ENCODE results near the gene TCF21. TPM values are rescaled to one million over a fixed set of nuclear protein-coding genes. Genes with fewer than 3 reads are reported as not detected.

Gene TCF21
- polyA plus RNA-seq, 1 donor: 11.5 TPM

- no peak overlapping the region for H3K4me3 ChIP-seq (ENCODE audit: low read length)
- DNase-seq: peak in 1 of 2 donors; percentile 81
- 0% methylated on average over 1 of the region's 5 CpGs for WGBS (ENCODE audit: insufficient coverage, low lambda C conversion rate)
These were observed 6.0 kb downstream of the TCF21 start for GRCh38 chr6:133894795-133895358.

GRCh38 chr6:133895573-133896343, 6.8 kb downstream of the TCF21 start:
- WGBS (ENCODE audit: insufficient coverage, low lambda C conversion rate): no CpG with 5 or more reads among the region's 45 CpGs

More at GRCh38 chr6:133894795-133895358, 6.0 kb downstream of the TCF21 start:
- Histone ChIP-seq H3K9me3 (ENCODE audit: control insufficient read depth, low read depth, low read length) (peaks cover 6% of the 10 kb centered on the region), H3K27me3 (ENCODE audit: control insufficient read depth, insufficient read depth, low read length) (peaks cover 54% of the 10 kb centered on the region), H3K4me1 (ENCODE audit: control insufficient read depth, insufficient read depth, low read length) (peaks cover 50% of the 10 kb centered on the region), H3K27ac (ENCODE audit: low read length) (peak overlapping the region; percentile 55), H3K36me3 (ENCODE audit: control insufficient read depth, insufficient read depth, low read length) (peaks cover 5% of the 10 kb centered on the region)

DNA sequence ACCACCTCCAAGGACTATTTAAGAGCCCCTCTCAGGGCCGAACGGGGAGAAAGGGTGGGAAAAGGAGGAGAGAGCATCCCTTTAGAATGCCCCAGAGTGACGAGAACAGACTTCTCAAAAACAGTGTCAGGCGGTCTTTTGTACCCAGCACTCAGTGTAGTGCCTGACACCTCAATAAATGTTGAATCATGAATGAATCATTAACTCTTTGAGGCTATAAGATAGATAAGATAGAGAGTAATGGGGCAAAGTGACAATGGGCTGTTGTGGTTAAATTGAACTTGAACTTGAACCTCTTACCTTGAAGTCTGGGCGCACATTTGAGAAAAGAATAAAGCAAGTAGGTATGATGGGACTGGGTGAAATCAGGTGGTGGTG, 7.4 kb downstream of the TCF21 start:
- peak in 1 of 2 donors; percentile 81 for DNase-seq
- no CpG with 5 or more reads among the region's 5 CpGs for WGBS (ENCODE audit: insufficient coverage, low lambda C conversion rate)
- H3K27me3 ChIP-seq (ENCODE audit: control insufficient read depth, insufficient read depth, low read length): peaks cover 41% of the 10 kb centered on the region
- H3K4me3 ChIP-seq (ENCODE audit: low read length): peak overlapping the region; percentile 45
- H3K36me3 ChIP-seq (ENCODE audit: control insufficient read depth, insufficient read depth, low read length): peaks cover 5% of the 10 kb centered on the region
- H3K4me1 ChIP-seq (ENCODE audit: control insufficient read depth, insufficient read depth, low read length): peaks cover 42% of the 10 kb centered on the region
- H3K9me3 ChIP-seq (ENCODE audit: control insufficient read depth, low read depth, low read length): peaks cover 6% of the 10 kb centered on the region
- peak overlapping the region; percentile 34 for H3K27ac ChIP-seq (ENCODE audit: low read length)

More at GRCh38 chr6:133895573-133896343, 6.8 kb downstream of the TCF21 start:
- H3K27ac ChIP-seq (ENCODE audit: low read length): peak overlapping the region; percentile 34
- peaks cover 47% of the 10 kb centered on the region for H3K27me3 ChIP-seq (ENCODE audit: control insufficient read depth, insufficient read depth, low read length)
- peaks cover 5% of the 10 kb centered on the region for H3K36me3 ChIP-seq (ENCODE audit: control insufficient read depth, insufficient read depth, low read length)
- H3K9me3 ChIP-seq (ENCODE audit: control insufficient read depth, low read depth, low read length): peaks cover 6% of the 10 kb centered on the region
- H3K4me1 ChIP-seq (ENCODE audit: control insufficient read depth, insufficient read depth, low read length): peaks cover 47% of the 10 kb centered on the region
- peak in 1 of 2 donors; percentile 60 for DNase-seq
- H3K4me3 ChIP-seq (ENCODE audit: low read length): peak overlapping the region; percentile 45

DNA sequence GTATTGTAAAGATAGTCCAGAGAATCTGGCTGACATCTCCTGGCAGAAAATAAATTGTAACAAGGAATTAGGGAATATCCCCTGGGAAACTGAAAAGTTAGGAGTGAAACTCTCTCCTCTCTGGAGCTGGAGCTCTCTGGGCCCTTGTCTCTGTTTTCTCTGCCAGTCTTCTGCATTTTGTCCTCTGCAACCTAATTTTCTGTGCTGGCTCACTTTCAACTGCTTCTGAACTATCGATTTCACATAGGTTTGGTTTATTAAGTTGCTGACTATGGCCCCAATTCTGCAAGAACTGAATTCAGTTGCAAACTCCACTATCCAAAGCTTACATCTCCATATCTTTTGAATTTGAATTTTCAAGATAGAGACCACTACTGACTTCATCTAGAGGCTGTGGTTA, 9.3 kb downstream of the TCF21 start:
- peaks cover 38% of the 10 kb centered on the region for H3K4me1 ChIP-seq (ENCODE audit: control insufficient read depth, insufficient read depth, low read length)
- no peak overlapping the region for H3K4me3 ChIP-seq (ENCODE audit: low read length)
- peaks cover 5% of the 10 kb centered on the region for H3K36me3 ChIP-seq (ENCODE audit: control insufficient read depth, insufficient read depth, low read length)
- H3K27me3 ChIP-seq (ENCODE audit: control insufficient read depth, insufficient read depth, low read length): peaks cover 25% of the 10 kb centered on the region
- WGBS (ENCODE audit: insufficient coverage, low lambda C conversion rate): 60% methylated on average over 1 of the region's 1 CpG
- no peak for DNase-seq
- H3K27ac ChIP-seq (ENCODE audit: low read length): no peak overlapping the region
- no peaks in the 10 kb centered on the region for H3K9me3 ChIP-seq (ENCODE audit: control insufficient read depth, low read depth, low read length)

DNA sequence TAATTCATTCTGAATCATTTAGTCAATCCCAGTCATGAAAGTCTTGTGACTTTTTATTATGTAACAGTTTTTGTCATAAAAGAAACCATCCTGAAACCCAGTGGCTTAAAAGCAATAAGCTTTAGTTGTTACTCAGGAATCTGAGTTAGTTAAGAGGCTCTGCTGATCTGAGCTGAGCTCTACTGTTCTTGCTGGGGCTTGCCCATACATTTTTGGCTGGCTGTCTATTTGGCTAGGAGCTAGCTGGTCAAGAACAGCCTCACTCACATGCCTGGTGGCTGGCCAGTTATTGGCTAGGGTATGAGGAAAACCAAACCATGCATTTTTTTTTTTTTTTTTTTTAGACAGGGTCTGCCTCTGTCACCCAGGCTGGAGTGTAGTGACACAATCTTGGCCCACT, 10.6 kb downstream of the TCF21 start:
- peaks cover 30% of the 10 kb centered on the region for H3K4me1 ChIP-seq (ENCODE audit: control insufficient read depth, insufficient read depth, low read length)
- H3K27me3 ChIP-seq (ENCODE audit: control insufficient read depth, insufficient read depth, low read length): peaks cover 12% of the 10 kb centered on the region
- H3K9me3 ChIP-seq (ENCODE audit: control insufficient read depth, low read depth, low read length): no peaks in the 10 kb centered on the region
- no peak overlapping the region for H3K27ac ChIP-seq (ENCODE audit: low read length)
- no peak overlapping the region for H3K4me3 ChIP-seq (ENCODE audit: low read length)
- DNase-seq: no peak
- H3K36me3 ChIP-seq (ENCODE audit: control insufficient read depth, insufficient read depth, low read length): no peaks in the 10 kb centered on the region

- Histone ChIP-seq H3K4me1 (ENCODE audit: control insufficient read depth, insufficient read depth, low read length) (no peaks in the 10 kb centered on the region), H3K27me3 (ENCODE audit: control insufficient read depth, insufficient read depth, low read length) (no peaks in the 10 kb centered on the region), H3K9me3 (ENCODE audit: control insufficient read depth, low read depth, low read length) (no peaks in the 10 kb centered on the region), H3K4me3 (ENCODE audit: low read length) (no peak overlapping the region), H3K27ac (ENCODE audit: low read length) (no peak overlapping the region), H3K36me3 (ENCODE audit: control insufficient read depth, insufficient read depth, low read length) (no peaks in the 10 kb centered on the region)
- WGBS (ENCODE audit: insufficient coverage, low lambda C conversion rate): 97% methylated on average over 2 of the region's 2 CpGs
- DNase-seq: no peak
These were observed 14.9 kb downstream of the TCF21 start for GRCh38 chr6:133903855-133904254.

- peaks cover 4% of the 10 kb centered on the region for H3K9me3 ChIP-seq (ENCODE audit: control insufficient read depth, low read depth, low read length)
- H3K27me3 ChIP-seq (ENCODE audit: control insufficient read depth, insufficient read depth, low read length): no peaks in the 10 kb centered on the region
- no peaks in the 10 kb centered on the region for H3K4me1 ChIP-seq (ENCODE audit: control insufficient read depth, insufficient read depth, low read length)
- H3K36me3 ChIP-seq (ENCODE audit: control insufficient read depth, insufficient read depth, low read length): no peaks in the 10 kb centered on the region
- WGBS (ENCODE audit: insufficient coverage, low lambda C conversion rate): no CpG with 5 or more reads among the region's 1 CpG
- H3K27ac ChIP-seq (ENCODE audit: low read length): no peak overlapping the region
- no peak for DNase-seq
- H3K4me3 ChIP-seq (ENCODE audit: low read length): no peak overlapping the region
These were observed 17.1 kb downstream of the TCF21 start for GRCh38 chr6:133906050-133906449.

GRCh38 chr6:133916650-133917151, 27.8 kb downstream of the TCF21 start:
- no peaks in the 10 kb centered on the region for H3K27me3 ChIP-seq (ENCODE audit: control insufficient read depth, insufficient read depth, low read length)
- peak; percentile 80 to 83 for DNase-seq
- H3K9me3 ChIP-seq (ENCODE audit: control insufficient read depth, low read depth, low read length): peaks cover 2% of the 10 kb centered on the region
- no peaks in the 10 kb centered on the region for H3K36me3 ChIP-seq (ENCODE audit: control insufficient read depth, insufficient read depth, low read length)
- H3K4me3 ChIP-seq (ENCODE audit: low read length): no peak overlapping the region
- no peaks in the 10 kb centered on the region for H3K4me1 ChIP-seq (ENCODE audit: control insufficient read depth, insufficient read depth, low read length)
- WGBS (ENCODE audit: insufficient coverage, low lambda C conversion rate): no CpG with 5 or more reads among the region's 8 CpGs
- no peak overlapping the region for H3K27ac ChIP-seq (ENCODE audit: low read length)

- WGBS (ENCODE audit: insufficient coverage, low lambda C conversion rate): no CpG with 5 or more reads among the region's 4 CpGs
- Histone ChIP-seq H3K4me1 (ENCODE audit: control insufficient read depth, insufficient read depth, low read length) (no peaks in the 10 kb centered on the region), H3K27me3 (ENCODE audit: control insufficient read depth, insufficient read depth, low read length) (no peaks in the 10 kb centered on the region), H3K4me3 (ENCODE audit: low read length) (no peak overlapping the region), H3K27ac (ENCODE audit: low read length) (no peak overlapping the region), H3K9me3 (ENCODE audit: control insufficient read depth, low read depth, low read length) (peaks cover 2% of the 10 kb centered on the region), H3K36me3 (ENCODE audit: control insufficient read depth, insufficient read depth, low read length) (no peaks in the 10 kb centered on the region)
- DNase-seq: no peak
These were observed 28.9 kb downstream of the TCF21 start for GRCh38 chr6:133917781-133918180.

DNA sequence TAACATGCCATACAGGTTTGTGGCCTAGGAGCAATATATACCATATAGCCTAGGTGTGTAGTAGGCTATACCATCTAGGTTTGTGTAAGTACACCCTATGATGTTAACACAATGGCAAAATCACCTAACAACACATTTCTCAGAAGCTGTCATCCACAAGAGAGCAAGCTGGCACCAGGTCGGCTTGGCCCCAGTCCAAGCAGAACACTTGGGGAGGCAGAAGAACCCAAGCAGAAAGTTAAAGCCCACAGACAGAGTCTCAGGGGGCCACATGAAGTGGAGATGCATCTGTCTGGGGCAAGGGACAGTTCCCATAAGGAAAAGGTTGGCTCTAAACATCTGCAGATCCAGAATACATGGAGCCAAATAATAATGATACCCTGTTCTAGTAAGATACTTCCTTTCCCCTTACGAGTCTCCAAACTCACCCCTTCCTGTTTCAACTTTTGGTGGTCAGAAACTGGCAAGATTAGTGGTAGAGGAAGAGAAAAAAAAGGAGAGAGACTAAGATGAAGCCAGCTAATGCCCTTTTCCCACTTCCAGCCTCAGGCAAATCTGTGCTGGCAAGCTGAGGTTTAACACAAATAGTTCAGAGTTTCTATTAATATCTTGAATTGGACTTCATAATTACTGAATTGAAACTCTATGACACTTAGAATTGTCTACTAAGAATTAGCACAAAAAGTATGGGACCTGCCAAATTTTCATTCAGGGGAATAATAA, 29.5 kb downstream of the TCF21 start:
- WGBS (ENCODE audit: insufficient coverage, low lambda C conversion rate): no CpG with 5 or more reads among the region's 2 CpGs
- no peaks in the 10 kb centered on the region for H3K36me3 ChIP-seq (ENCODE audit: control insufficient read depth, insufficient read depth, low read length)
- H3K4me1 ChIP-seq (ENCODE audit: control insufficient read depth, insufficient read depth, low read length): no peaks in the 10 kb centered on the region
- H3K27me3 ChIP-seq (ENCODE audit: control insufficient read depth, insufficient read depth, low read length): no peaks in the 10 kb centered on the region
- H3K9me3 ChIP-seq (ENCODE audit: control insufficient read depth, low read depth, low read length): peaks cover 2% of the 10 kb centered on the region
- no peak overlapping the region for H3K27ac ChIP-seq (ENCODE audit: low read length)
- DNase-seq: no peak
- no peak overlapping the region for H3K4me3 ChIP-seq (ENCODE audit: low read length)
